ENCODE results near the gene ARL14EPL.

GRCh38 chr5:116013936-116014335 lies 18.3 kb upstream of the ARL14EPL start:
- no peak for TF ChIP-seq CTCF (IDR thresholded peaks at IDR 0.05; ENCODE audit: insufficient read depth, low read depth, low read length)
- no peak for TF ChIP-seq EZH2 (IDR thresholded peaks at IDR 0.05; ENCODE audit: insufficient read depth, low read length)
